ENCODE measurements around the gene PHKG1.
"Not testable (repeated sequence)": the region's sequence is repeated elsewhere in the genome, so short reads cannot be mapped to it uniquely, and the experiment has no call there.

The PHKG1 gene

DNA sequence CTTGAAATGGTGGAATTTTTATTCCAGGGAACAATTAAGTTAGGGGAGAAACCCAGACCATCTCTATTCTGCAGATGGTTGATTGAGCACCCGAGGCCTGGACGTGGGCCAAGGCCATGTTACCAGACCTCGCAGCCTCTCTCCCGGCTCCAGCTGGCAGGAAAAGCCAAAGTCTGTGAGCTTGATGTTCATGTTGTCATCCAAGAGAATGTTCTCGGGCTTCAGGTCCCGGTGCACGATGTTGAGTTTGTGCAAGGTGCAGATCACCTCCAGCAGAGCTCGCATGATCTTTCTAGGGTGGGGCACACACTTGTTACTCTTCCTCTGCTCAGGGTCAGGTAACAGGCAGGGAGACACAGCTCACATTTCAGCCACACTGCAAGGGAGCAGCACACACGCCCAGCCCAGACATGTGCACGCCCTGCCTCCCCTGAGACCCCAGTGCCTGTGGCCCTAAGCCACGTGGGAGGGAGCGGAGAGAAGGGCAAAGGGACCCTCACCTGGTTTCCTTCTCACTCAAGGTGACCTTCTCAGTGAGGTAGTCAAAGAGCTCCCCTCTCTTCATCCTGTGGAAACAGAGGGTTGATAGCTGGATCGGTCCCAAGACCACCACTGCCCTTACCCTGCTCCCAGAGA is 9.5 kb downstream of the PHKG1 start:
- DNase-seq (ENCODE audit: low read depth in 2 of 2) = no peak

DNA sequence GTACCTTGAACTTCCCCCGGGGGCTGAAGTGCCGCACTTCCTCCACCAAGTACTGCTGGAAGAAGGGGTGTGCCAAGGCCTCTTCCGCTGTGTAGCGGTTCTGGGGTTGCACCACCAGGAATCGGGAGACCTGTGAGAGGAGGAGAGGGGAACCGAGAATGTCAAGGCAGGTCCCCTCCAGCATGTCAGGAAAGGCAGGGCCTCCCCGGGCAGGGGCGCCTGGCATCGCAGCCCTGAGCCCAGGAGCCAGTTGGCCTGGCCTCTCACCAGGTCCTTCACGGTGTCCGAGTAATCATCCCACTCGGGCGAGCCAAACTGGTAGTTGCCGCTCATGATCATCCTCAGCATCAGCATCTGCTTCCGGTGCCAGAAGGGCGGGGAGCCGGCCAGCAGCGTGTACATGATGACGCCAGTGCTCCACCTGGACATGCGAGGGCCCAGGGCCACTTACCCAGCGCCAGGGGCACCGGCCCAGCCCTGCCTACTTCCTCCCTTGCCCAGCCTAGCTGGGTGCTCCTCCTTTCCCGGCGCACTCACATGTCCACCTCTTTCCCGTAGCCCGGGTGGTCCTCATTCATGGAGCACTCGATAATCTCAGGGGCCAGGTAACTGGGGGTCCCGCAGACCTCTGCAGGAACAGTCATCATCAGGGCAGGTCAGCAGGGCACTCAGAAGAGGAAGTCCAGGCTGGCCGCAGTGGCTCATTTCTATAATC is 11.0 kb downstream of the PHKG1 start:
- no peak for DNase-seq (ENCODE audit: low read depth in 2 of 2)

DNA sequence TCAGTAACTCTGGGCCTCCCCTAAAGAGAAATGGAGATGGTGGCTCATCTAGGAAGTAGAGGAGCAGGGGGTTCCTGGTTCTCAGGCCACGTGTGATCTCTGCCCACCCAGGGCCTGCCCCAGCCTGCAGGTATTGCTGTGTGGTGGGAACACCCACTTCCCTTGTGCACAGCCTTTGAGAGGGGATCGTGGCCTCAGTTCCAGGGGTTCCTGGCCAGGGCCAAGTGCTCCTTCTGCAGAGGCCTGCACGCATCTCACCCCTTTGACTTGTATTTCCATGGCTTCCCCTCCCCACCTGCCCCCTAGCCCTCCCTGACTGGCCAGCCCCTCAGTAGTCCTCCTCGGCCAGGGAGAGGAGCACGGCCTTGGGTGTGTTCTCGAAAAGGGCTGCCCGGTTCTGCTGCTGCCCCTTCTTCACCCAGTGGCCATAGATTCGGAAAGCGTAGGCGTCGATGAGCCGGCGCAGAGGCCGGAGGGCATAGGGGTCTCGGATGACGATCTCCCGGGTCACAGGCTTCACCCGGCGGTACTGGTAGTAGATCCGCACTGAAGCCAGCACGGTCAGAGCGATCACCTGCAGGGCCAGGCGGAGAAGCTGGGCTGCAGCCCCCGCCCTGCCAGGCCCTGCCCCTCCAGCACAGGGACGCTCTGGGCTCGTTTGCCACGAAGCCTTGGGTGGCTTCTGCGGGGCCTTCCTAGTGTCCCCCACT is 11.9 kb downstream of the PHKG1 start:
- not testable (repeated sequence) for DNase-seq (ENCODE audit: low read depth in 2 of 2)

DNA sequence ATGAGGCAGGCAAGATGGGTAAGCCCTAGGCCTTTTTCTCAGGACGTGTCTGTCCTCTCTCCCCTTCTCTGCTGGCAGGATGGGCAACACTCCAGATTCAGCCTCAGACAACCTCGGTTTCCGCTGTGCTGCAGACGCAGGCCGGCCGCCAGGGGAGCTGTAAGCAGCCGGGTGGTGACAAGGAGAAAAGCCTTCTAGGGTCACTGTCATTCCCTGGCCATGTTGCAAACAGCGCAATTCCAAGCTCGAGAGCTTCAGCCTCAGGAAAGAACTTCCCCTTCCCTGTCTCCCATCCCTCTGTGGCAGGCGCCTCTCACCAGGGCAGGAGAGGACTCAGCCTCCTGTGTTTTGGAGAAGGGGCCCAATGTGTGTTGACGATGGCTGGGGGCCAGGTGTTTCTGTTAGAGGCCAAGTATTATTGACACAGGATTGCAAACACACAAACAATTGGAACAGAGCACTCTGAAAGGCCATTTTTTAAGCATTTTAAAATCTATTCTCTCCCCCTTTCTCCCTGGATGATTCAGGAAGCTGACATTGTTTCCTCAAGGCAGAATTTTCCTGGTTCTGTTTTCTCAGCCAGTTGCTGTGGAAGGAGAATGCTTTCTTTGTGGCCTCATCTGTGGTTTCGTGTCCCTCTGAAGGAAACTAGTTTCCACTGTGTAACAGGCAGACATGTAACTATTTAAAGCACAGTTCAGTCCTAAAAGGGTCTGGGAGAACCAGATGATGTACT is 13.1 kb downstream of the PHKG1 start:
- DNase-seq (ENCODE audit: low read depth in 2 of 2) = no peak

DNA sequence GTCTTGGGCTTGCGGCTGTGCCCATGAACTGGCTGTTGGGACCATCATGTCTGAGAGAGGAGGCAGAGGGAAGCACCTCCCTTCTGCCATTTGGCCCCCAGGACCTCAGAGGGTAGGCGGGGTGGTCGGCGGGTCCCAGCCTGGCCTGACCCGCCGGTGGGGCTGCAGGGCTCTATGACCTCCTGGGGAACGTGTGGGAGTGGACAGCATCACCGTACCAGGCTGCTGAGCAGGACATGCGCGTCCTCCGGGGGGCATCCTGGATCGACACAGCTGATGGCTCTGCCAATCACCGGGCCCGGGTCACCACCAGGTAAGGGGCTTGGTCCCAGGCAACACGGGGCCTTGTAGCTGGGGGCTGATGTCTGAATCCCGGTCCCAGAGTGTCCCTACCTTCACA is 14.6 kb downstream of the PHKG1 start:
- DNase-seq (ENCODE audit: low read depth in 2 of 2) = no peak

DNA sequence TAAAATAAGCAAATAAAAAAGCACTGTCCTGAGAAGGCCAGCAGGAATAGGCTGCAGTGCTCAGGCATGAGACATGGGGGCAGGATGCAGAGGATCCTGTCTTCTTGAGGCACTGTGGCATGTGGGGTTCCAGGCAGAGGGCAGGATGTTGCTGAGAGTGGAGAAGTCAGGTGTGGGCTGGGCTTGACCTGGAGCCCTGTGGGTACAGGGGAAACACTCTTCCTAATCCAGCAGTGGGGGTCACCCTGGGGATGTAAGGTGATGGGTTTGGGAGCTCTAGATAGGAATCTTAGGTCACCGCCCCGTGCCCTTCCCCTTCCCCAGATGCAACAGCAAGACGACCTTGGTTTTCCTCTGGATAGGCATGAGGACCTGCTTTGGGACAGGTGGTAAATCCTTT is 15.1 kb downstream of the PHKG1 start:
- no peak for DNase-seq (ENCODE audit: low read depth in 2 of 2)

DNA sequence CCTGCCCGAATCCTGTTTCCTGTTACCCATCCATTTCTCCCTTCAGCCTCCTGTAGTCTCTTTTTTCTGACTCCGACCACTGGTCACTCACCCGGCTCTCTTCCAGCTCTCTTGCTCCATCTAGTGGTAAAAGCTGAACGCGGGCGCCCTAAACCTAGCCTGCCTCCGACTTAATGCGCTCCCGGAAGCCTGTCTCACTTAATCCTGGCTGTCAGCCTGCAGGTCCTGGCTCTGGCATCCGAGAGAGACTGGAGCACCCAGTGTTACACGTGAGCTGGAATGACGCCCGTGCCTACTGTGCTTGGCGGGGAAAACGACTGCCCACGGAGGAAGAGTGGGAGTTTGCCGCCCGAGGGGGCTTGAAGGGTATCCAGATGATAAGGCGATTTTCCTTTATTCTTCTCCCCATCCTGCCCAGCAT is 18.4 kb downstream of the PHKG1 start:
- DNase-seq (ENCODE audit: low read depth in 2 of 2) = peak; percentile 35 to 36

DNA sequence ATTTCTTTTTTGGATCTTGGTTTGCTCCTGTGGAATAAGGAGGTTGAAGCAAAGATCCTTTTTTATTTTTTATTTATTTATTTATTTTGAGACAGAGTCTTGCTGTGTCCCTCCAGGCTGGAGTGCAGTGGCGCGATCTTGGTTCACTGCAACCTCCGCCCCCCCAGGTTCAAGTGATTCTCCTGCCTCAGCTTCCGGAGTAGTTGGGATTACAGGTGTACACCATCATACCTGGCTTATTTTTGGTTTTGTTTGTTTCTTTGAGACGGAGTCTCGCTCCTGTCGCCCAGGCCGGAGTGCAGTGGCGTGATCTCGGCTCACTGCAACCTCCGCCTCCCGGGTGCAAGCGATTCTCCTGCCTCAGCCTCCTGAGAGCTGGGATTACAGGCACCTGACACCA is 26.4 kb downstream of the PHKG1 start:
- DNase-seq (ENCODE audit: low read depth in 2 of 2) = not testable (repeated sequence)

DNA sequence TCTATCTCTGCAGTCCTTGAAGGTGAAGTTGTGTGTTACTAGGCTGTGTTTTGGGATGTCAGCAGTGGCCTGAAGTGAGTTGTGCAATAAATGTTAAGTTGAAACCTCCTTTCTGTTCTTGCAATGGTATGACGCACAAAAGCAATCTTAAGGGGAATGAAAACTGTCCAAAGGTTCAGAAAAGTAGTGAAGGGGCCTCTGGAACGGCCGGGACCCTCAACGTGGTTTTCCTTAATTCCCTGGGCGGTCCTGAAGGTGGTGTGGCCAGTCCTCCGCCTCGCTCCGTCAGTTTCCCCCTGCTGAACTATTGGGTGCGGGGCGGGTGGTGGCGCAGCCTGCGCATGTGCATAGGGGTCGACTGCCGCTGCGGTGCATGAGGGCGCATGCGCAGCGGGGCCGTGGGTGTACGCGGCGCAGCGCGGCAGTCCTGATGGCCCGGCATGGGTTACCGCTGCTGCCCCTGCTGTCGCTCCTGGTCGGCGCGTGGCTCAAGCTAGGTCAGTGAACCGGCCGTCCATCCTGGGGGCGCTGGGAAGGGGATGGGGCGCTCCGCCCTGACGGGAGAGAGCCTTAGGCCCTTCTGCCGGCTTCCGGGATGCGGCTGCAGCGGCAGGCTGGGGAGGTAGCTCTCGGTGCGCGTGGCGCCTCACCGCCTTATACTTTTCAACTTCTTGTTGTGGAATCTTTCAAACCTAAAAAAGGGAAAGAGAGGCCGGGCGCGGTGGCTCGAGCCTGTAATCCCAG is 28.7 kb downstream of the PHKG1 start, which contains the start of gene SUMF2:
Gene SUMF2, plus strand, starts transcription at position 405 of the 744 bp plus-strand sequence. Its CDS starts 26 bp downstream, at position 431.
- DNase-seq (ENCODE audit: low read depth in 2 of 2) = peak; percentile 73 to 82

DNA sequence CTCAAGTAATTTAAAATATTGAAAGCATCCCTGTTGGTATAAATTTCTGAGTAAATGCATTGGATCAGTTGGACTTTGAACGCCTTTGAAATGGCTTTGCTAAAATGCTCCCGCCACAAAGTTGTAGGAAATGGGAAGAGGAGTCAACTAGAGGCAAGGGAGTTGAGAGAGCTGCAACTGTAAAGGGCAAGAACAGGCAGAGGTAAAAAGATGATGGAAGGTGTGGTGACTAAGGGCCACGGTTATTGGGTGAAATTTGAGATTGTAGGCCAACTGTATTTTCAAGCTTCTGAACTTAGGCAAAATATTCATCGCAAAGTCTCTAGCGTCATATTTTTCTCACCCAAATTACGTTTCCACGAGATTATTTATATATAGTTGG is 29.3 kb downstream of the PHKG1 start:
- no peak for DNase-seq (ENCODE audit: low read depth in 2 of 2)

DNA sequence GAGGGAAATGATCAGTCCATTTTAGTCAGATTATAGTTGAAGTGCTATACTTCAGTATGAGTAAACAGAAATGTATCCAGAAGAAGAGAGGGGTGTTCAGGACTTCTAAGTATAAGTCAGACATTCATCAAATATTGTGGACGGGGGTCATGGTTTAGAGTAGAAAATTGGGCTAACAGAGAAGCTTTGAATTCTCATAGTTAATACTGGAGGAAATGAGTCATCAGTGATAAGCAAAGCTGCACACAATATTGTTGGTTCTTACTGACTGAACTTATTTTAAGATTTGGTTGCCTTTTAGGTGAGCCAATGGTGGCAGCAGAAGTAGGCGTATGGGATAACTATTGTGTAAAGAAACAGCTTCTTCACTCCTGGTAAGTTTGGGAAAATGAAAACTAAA is 30.4 kb downstream of the PHKG1 start:
- no peak for DNase-seq (ENCODE audit: low read depth in 2 of 2)

DNA sequence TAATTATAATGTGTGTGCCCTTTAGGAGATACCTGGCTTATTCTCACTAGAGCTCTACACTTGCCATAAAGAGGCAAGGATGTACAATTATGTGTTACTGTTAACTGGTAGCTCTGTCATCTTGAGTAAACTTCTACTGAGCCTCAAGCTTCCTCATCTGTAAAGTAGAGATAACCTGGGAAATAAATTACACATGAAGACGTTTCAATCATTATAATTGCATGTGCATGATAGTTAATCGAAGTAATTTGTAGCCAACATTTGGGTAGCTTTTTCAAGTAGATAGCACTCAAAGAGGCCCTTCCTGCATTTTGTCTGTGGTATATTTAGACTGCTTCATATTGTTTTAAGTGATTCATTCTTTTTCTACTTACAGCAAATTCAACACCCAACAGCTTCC is 38.8 kb downstream of the PHKG1 start:
- no peak for DNase-seq (ENCODE audit: low read depth in 2 of 2)

DNA sequence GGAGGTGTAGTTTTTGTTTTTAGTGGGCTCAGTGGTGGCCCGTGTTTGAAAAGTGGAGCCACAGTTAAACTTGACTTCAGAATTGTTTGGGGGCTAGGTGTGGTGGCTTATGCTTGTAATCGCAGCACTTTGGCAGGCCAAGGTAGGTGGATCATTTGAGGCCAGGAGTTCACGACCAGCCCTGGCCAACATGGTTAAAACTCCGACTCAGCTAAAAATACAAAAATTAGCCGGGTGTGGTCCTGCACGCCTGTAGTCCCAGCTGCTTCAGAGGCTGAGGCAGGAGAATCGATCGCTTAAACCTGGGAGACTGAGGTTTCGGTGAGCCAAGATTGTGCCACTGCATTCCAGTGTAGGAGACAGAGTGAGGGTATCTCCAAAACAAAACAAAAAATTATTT is 39.4 kb downstream of the PHKG1 start:
- DNase-seq (ENCODE audit: low read depth in 2 of 2) = no peak

DNA sequence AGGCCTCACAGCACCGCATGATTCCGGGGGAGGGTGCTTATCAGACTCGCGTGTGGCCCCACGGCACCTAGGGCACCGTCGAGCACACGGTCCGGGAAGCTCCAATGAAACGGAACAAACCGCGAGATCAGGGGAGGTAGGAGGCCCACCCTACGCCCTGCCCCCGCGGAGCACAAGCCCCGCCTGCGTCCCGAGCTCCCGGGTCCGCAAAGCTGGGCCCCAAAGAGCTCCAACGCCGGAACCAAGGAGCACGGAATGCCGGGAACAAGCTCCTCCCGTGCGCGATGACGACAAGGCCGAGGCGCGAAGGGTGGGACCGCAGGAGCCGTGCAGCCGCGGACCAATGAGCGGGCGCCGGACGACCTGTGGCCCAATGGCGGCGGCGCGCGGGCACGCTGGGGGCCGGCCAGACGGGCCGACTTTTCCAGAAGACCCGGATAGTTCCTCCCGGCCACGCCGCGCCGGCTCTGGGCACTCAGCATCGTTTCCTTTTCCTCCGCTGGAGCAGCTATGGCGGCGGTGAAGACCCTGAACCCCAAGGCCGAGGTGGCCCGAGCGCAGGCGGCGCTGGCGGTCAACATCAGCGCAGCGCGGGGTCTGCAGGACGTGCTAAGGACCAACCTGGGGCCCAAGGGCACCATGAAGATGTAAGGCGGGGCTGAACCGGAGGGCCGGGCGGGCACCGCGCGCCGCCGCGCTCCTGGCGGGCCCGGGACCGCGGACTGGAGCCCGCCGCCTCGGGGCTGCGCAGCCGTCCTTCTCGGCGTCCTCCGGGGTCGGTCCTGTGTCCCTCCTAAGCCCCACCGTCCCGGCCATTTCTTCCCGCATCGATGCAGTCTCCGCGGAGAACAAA is 41.2 kb downstream of the PHKG1 start, which contains the start of the genes CCT6A and PSPH:
Gene CCT6A, plus strand, starts transcription at position 427 of the 853 bp plus-strand sequence. Its CDS starts 84 bp downstream, at position 511.
Gene PSPH, minus strand, starts transcription at position 106 of the 853 bp plus-strand sequence. CDS start 30,232 bp downstream, outside the sequence.
- DNase-seq (ENCODE audit: low read depth in 2 of 2) = peak; percentile 83 to 87

DNA sequence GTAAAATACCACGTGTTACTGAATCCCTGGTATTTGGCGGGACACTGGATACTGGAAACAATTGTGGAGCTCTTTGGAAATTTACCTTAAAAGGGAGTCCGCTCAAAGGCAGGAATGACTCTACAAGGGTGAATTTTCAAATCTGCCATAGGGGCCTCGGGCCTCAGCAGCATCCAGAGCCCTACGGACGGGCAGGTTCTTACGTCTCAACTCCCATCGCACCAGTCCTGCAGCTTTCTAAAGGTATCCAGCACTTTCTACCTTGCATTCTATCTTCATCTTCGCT is 41.8 kb downstream of the PHKG1 start:
- no peak for DNase-seq (ENCODE audit: low read depth in 2 of 2)

DNA sequence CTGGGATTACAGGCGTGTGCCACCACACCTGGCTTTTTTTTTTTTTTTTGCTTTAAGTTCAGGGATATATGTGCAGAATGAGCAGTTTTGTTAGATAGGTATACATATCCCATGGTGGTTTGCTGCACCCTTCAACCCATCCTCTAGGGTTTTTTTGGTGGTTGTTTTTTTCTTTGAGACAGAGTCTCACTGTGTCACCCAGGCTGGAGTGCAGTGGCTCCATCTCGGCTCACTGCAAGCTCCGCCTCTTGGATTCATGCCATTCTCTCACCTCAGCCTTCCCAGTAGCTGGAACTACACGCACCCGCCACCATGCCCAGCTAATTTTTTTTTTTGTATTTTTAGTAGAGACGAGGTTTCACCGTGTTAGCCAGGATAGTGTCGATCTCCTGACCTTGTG is 44.0 kb downstream of the PHKG1 start:
- DNase-seq (ENCODE audit: low read depth in 2 of 2) = not testable (repeated sequence)

DNA sequence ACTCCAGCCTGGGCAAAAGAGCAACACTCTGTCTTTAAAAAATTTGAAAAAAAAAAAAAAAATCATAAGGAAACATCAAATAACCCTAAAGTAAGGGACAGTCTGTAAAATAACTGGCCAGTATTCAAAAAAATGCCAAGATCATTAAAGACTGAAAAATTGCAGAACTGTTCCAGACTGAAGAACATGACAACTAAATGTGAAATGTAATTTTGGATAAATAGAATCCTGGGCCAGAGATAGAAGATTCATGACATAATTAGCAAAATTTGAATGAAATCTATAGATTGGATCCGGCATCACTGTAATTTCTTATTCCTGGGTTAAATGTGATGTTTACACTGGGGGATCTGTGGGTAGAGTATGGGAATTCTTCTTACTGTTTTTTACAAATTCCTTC is 44.5 kb downstream of the PHKG1 start:
- DNase-seq (ENCODE audit: low read depth in 2 of 2) = no peak

DNA sequence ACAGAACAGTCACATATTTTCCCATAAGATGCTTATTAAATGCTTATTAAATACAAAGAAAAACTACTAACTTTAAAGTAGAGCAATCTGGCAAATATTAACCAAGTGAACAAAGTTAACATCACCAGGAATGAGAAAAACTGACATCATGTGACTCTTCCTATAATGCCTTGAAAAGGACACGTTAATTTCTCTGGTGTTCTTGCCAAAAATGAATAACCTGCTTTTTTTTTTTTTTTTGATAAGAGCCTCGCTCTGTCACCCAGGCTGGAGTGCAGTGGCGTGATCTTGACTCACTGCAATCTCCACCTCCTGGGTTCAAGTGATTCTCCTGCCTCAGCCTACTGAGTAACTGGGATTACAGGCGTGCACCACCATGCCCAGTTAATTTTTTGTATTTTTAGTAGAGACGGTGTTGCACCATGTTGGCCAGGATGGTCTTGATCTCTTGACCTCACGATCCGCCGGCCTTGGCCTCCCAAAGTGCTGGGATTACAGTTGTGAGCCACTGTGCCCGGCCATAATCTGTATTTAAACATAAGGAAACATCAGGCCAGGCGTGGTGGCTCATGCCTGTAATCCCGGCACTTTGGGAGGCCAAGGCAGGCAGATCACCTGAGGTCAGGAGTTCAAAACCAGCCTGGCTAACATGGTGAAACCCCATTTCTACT is 45.2 kb downstream of the PHKG1 start:
- DNase-seq (ENCODE audit: low read depth in 2 of 2) = not testable (repeated sequence)

DNA sequence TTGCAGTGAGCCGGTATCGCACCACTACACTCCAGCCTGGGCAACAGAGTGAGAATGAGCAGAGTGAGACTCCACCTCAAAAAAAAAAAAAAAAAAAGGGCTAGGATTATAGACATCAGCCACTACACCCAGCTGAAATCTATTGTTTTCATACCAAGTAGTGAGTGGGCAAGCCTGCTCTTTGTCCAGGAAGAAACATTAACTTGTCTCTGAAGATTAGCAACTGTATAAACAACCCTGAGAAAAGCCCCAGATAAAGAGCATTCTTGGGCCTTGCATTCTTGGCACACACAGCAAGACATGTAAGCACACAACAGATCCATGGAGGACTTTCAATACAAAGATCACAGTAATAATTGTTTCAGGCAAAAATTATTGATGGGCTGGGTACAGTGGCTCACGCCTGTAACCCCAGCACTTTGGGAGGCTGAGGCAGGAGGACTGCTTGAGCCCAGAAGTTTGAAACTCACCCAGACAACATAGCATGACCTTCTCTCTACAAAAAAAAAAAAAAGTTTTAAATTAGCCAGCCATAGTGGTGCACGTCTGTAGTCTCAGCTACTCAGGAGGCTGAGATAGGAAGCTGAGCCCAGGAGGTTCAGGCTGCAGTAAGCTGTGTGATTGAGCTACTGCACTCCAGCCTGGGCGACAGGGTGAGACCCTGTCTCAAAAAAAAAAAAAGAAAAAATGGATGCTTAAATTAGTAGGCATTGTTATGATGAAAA is 45.9 kb downstream of the PHKG1 start:
- DNase-seq (ENCODE audit: low read depth in 2 of 2) = no peak
